ENCODE results near the gene SPATC1L.
"Not testable (repeated sequence)": the region's sequence is repeated elsewhere in the genome, so short reads cannot be mapped to it uniquely, and the experiment has no call there.

Gene SPATC1L

DNA sequence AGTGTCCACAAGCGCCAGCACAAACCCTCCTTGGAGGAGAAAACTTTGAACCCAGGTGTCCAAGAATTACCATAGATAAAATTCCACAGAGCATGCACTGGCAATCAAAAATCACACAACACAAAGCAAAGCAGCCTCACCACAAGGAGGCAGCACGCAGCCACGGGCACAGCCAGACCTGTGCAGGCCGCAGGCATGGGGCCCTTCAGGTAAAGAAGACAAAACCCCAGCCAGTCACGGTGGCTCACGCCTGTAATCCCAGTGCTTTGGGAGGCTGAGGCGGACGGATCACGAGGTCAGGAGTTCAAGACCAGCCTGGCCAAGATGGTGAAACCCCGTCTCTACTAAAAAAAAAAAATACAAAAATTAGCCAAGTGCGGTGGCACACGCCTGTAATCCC, 36.8 kb downstream of the SPATC1L start:
- peak; percentile 12 for DNase-seq

DNA sequence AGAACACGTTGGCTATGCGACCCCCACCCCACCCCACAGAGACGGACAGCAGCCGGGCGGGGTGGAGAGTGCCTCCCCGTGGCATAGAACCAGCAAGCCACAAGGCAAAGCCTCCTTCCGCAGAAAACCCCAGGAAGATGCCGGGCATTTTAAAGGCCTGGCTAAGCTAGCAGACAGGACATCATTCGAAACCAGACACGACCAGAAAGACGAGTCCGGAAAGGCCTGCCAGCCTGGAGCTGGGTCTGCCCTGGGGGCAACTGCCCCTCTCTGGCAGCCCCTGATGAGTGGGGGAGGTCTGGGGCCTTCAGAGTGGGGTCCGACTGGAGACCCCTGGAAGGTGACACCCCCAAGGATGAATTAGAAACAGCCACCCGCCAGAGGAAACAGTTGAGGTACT, 37.4 kb downstream of the SPATC1L start:
- DNase-seq, result no peak

DNA sequence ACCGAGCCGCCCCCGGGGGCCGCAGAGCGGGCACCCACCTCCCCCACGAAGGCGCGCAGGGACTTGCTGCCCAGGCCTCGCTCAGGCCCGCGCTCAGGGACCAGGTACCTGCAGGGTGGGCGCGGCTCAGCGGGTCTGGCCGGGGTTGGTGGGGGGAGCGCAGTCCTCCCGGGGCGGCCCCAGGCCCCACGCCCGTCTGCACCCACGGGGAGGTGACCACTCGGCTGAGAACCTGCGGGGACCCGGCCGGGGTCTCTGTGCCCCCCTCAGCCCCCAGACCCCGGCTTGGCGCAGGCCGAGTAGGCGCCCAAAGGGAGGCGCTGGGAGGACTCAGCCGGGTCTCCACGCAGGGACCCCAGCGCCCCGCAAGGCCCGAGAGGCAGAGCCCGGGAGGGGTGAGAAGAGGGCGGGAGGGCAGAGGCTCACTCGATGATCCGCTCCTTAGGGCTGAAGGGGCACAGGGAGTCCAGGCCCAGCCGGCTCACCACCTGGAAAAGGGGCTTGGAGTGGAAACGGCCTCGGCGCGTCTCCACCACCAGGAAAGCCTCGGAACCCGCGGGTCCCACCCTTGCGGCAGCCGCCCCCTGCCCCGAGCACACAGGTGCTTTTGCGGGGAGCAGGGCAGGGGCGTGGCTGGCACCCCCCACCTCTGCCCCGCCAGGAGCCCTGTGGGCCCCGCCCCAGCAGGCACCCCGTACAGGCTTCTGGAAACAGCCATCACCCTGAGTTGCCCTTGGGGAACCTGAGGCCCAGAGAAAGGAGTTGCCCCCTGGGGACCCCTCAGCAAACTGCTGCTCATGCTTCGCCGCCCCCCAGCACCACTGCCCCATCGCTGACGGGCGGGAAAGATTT, 38.2 kb downstream of the SPATC1L start:
- DNase-seq, result no peak

- DNase-seq, result no peak
These were observed 39.0 kb downstream of the SPATC1L start for GRCh38 chr21:46145159-46145839.

DNA sequence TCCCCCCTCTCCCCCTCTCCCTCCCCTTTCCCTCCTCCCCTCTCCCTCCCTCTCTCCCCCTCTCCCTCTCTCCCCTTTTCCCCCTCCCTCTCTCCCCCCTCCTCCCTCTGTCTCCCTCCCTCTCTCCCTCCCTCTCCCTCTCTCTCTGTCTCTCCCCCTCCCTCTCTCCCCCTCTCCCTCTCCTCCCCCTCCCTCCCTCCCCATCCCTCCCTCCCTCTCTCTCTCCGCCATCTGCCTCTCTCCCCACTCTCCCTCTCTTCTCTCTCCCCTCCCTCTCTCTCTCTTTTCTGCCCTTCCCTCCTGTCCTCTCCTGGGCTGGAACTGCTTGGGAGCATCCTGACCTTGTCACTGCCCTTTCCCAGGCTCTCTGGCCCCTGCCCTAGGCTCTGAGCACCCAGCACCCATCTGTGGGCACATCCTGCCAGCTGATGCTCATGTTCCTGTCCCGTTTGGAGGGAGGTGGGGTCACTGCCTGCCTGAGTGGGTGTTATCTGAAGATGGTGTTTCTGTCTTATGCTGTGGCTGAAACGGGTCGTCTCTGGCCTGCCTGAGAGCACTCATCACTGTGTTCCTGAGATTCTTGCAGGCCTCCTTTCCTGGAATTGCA, 39.7 kb downstream of the SPATC1L start:
- no peak for DNase-seq

DNA sequence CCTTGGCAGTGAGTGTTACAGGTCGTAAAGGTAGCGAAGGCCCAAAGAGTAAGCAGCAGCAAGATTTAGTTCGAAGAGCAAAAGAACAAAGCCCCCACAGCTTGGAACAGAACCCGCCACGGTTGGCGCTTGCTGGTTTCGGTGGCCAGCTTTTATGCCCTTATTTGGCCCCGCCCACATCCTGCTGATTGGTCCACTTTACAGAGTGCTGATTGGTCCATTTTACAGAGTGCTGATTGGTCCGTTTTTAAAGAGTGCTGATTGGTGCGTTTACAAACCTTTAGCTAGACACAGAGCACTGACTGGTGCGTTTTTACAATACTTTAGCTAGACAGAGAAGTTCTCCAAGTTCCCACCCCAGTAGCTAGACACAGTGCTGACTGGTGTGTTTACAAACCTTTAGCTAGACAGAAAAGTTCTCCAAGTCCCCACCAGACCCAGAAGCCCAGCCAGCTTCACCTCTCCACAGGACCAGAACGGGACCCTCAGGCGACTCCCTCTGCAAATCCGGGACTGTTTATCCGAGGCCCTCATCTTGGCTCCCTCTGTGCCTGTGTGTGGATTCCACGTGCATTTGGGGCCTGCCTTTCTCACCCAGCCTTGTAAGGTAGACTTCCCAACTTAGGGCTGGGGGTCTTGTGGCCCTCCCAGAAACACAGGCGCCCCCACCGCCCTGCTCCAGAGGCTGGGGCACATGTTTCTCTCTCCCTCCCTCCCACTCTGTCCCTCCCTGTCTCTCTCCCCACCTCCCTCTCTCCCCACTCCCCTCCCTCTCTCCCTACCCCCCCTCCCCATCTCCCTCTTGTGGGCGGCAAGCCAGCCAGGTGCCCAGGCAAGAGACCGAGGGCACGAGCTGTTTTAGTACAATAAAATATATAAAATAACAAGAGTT, 41.4 kb downstream of the SPATC1L start:
- DNase-seq, result no peak

GRCh38 chr21:46141767-46142581, 42.3 kb downstream of the SPATC1L start:
- DNase-seq, result no peak

- DNase-seq, result not testable (repeated sequence)
These were observed 43.8 kb downstream of the SPATC1L start for GRCh38 chr21:46140352-46141003.

GRCh38 chr21:46139686-46140085, 44.6 kb downstream of the SPATC1L start:
- no peak for DNase-seq

GRCh38 chr21:46138383-46138970, 45.8 kb downstream of the SPATC1L start:
- no peak for DNase-seq

- no peak for DNase-seq
These were observed 46.4 kb downstream of the SPATC1L start for GRCh38 chr21:46137908-46138307.

GRCh38 chr21:46136739-46137349, 47.4 kb downstream of the SPATC1L start:
- DNase-seq, result no peak

DNA sequence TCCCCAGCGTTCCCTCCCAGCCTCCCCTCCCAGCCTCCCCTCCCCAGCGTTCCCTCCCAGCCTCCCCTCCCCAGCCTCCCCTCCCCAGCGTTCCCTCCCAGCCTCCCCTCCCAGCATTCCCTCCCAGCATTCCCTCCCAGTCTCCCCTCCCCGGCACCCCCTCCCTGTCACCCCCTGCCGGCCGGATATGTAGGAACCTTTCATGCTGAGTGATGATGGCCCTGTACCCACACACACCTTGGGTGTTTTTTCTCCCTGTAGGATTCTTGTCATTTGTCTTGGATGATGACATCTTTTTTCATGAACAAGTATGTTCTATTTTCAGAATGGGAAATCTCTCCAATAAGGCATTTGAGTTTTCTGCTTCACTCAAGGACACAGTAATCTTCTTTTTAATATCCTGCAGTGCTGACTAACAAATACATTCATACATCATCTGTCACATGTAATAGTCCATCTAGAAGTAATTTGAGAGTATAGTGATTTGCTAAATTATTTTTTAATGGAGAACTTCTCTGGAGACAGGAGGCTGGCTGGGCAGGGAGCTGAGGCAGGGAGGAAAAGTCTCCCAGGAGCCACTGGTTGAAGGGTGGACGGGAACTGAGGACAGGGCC, 48.4 kb downstream of the SPATC1L start:
- no peak for DNase-seq

DNA sequence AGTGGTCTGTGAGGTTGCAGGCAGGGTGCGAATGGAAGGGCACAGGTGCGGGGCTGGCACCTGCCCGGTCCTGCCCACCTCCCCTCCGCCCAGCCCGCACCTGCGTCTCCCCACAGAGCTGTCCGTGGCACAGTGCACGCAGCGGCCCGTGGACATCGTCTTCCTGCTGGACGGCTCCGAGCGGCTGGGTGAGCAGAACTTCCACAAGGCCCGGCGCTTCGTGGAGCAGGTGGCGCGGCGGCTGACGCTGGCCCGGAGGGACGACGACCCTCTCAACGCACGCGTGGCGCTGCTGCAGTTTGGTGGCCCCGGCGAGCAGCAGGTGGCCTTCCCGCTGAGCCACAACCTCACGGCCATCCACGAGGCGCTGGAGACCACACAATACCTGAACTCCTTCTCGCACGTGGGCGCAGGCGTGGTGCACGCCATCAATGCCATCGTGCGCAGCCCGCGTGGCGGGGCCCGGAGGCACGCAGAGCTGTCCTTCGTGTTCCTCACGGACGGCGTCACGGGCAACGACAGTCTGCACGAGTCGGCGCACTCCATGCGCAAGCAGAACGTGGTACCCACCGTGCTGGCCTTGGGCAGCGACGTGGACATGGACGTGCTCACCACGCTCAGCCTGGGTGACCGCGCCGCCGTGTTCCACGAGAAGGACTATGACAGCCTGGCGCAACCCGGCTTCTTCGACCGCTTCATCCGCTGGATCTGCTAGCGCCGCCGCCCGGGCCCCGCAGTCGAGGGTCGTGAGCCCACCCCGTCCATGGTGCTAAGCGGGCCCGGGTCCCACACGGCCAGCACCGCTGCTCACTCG, 52.2 kb downstream of the SPATC1L start:
- no peak for DNase-seq

GRCh38 chr21:46131588-46131837, 52.7 kb downstream of the SPATC1L start:
- no peak for DNase-seq

DNA sequence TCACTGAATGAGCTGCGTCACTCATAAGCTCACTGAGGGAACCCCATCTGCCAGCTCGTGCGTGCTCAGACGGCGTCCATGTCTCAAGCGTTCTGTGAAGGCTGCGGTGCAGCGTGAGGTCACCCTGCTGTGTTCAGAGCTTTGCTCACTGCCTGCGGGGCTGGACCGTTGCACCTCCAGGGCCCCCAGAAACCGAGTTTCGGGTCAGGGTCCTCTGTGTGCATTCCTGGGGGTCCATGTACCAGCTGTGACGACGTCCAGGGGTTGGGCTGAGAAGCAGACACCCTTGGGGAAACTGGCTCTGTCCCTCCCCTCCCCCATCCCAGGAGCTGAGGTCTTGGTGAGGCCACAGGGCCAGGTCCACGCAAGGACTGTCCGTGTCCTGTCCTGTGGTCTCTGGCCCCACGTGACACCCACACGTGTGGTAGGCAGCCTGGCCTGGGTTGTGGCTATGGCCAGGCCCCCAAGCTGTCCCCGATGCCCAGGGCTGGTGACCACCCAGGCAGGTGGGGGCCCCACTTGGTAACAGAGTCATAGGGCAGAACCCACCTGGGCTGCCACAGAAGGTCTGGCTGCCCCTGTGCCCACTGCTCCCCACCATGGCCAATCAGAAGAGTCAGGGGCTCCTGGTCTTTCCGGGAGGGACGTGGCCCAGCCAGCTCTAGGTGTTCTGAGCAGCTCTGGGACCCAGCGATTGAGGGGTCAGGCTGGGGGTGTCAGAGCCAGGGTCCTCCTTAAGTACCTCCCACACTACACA, 53.2 kb downstream of the SPATC1L start:
- DNase-seq, result no peak

DNA sequence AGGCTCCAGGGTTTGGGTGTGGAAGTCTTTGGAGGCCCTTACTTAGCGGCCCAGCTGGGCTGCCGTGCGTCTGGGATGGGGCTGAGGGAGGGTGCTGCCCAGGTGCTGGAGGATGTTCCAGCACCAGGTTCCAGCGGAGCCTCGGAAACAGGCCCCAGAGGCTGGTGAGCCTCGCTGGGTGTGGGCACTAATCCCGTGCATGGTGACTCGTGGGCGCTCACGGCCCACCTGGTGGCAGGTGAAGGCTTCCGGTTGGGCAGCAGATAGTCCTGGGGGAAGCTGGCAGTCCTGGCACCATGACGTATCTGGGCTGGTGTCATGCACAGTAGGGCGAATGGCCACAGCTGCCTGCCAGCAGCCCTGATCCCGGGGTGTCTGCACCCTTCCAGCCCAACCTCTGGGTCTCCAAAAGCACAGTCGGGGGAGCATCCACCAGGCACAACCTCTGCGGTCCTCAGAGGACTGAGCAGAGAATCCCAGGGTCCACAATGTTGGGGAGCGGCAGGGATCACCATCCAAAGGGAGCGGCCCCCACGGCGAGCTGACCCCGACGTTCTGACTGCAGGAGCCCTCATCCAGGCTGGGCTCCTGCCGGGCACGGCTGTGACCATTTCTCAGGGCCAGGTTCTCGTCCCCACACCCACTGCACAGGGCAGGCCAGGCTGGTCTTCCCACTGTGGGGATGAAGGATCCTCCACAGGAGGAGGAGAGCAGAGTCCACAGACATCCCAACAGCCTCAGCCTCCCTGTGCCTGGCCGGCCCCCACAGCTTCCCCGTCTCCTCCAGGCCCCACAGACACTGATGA, 54.2 kb downstream of the SPATC1L start:
- no peak for DNase-seq
